H7 (cell line): ENCODE data around the gene ASMTL. TPM values are rescaled to one million over a fixed set of nuclear protein-coding genes. Genes with fewer than 3 reads are reported as not detected.

ENCODE experiments used
- DNase-seq: peaks from one replicate; pipeline ENCODE4 v3.0.0; 2012
- H3K27me3 ChIP-seq: 2 replicates; pipeline ENCODE4 v1.6.0; 2011; ENCODE audit warnings: mild to moderate bottlenecking, low read length; ENCODE audit not compliant: control insufficient read depth, insufficient read depth
- H3K36me3 ChIP-seq: replicated peaks from 2 replicates; pipeline ENCODE4 v1.5.1; 2011; ENCODE audit warnings: low read length; ENCODE audit not compliant: control insufficient read depth, insufficient read depth
- H3K4me3 ChIP-seq: 2 replicates; pipeline ENCODE4 v1.5.1; 2011; ENCODE audit warnings: low read depth, mild to moderate bottlenecking, control low read depth, low read length, moderate library complexity; ENCODE audit not compliant: insufficient read depth
- total RNA-seq: library from RNA; depleted of rRNA; stranded (reverse); fragments of >200 nt; shearing (Covaris generic); gene quantifications from 2 replicates; pipeline ENCODE4 v1.2.3, GENCODE V29; 2014

Gene ASMTL
- total RNA-seq, 1 experiment from 2014 or later: 36.5 TPM

DNA sequence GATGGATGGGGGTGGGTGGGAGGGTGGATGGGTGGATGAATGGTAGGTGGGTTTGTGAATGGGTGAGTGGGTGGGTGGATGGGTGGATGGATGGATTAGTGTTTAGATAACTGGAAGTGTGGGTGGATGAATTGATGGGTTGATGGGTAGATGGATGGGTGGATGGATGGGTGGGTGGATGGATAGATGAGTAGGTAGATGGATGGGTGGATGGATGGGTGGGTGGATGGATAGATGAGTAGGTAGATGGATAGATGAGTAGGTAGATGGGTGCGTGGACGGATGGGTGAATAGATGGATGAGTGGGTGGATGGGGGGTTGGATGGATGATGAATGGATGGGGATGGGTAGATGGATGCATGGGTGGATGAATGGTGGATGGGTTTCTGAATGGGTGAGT lies 20.3 kb upstream of the ASMTL start:
- H3K36me3 ChIP-seq: no peaks in the 10 kb centered on the region
- DNase-seq: no peak
- no peak overlapping the region for H3K4me3 ChIP-seq
- H3K27me3 ChIP-seq: no peaks in the 10 kb centered on the region; the same call in 1 of the 2 replicates

DNA sequence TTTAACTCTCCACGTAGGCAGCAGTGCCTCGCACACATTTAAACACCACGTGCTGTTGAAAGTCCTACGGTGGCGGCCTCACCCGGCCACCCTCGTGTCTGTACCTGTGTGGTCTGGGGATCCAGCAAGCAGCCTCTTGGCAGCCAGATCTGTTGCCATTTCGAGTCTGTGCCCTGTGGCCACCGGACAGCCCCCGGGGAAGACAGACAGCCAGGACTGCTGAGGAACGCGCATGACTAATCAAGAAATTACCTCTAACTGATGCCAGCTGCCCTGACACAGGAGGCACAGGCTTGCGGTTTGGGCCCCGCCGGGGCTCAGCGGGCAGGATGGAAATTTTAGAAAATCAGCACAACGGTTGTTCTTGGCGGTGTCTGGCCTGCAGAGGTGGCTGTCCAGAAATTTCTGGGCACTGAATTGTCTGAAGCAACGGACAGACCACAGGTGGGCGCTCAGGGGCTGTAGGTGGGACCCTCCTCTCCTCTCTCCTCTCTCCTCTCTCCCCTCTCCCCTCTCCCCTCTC lies 15.6 kb upstream of the ASMTL start:
- no peaks in the 10 kb centered on the region for H3K27me3 ChIP-seq
- no peaks in the 10 kb centered on the region for H3K36me3 ChIP-seq
- DNase-seq: no peak
- H3K4me3 ChIP-seq: no peak overlapping the region

DNA sequence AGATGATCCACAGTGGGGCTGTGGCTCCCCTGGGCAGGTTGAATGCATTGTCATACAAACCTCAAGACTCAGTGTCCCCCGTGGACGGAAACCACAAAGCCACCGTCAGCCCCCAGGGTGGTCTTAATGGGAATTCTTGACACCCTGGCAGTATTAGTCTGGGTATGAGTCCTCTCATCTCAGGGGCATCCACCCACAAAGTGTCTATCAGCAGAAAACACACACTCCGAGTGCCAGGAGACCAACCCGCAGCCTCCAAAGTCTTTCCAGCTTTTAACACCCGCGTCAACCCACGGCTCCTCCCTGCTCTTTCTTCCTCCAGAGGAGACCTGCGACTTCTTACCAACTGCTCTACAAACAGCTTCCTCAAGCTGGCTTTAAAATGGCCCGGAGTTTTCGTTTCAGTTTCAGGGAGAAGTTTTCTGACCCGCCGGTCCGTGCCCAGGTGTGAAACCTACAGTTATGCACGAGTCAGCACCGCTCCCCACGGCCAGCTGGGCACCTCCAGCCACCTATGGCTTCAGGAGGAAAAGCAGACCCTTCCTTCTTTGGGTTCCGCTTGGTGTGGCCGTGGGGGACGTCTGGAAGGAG lies 14.4 kb upstream of the ASMTL start:
- Histone ChIP-seq H3K4me3 (no peak overlapping the region), H3K27me3 (no peaks in the 10 kb centered on the region), H3K36me3 (no peaks in the 10 kb centered on the region)
- no peak for DNase-seq

DNA sequence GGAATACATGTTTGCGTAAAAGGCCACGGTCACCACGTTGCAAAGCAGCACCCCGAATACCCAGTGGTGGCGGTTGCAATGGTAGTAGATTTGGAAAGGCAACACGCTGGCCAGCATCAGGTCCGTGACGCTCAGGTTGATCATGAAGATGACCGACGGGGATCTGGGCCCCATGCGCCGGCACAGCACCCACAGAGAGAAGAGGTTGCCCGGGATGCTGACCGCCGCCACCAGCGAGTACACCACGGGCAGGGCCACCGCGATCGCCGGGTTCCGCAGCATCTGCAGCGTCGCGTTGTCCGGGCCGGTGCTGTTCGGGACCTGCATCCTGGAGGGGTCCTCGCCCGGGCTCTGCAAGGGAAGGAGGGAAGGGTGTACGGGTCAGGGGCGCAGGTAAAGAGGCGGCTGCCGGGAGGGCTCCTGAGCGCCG lies 13.5 kb upstream of the ASMTL start:
- H3K4me3 ChIP-seq: no peak overlapping the region
- no peaks in the 10 kb centered on the region for H3K27me3 ChIP-seq
- H3K36me3 ChIP-seq: no peaks in the 10 kb centered on the region
- no peak for DNase-seq

DNA sequence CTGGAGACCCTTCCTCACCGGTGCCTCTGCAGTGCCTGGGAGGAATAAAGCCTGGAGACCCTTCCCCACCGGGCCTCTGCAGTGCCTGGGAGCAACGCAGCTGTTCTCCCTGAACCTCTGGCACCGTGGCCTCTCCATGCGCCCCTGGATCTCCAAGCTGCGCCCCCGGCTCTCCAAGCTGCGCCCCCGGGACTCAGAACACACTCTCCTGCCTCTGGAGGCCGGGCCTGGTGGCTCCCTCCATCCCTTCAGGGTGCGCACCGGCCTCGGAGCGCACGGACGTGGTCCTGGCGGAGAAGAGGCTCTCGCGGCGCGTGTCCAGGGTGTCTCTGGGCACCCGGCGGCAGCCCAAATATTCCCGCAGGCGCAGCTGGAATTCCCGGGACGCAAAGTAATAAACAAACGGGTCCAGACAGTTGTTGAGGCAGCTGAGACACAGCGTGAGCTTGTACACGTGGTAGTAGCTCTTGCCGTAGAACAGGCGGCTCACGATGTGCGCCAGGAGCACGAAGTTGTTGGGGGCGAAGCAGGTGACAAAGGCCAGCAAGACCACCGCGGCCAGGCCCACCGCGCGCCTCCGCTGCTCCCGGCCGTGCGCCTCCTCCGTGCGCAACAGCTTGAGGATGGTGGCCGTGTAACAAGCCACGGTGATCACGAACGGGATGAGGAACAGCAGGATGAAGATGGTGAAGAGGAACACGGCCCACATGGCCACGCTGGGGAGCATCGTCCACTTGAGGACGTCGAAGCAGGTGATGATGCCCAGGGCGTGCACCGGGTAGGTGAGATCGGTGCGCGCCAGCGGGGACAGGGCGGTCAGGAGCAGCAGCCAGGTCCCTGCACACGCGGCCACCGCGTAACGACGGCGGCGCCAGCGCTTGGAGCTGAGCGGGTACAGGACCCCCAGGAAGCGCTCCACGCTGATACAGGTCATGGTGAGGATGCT lies 12.8 kb upstream of the ASMTL start:
- DNase-seq: no peak
- Histone ChIP-seq H3K4me3 (no peak overlapping the region), H3K27me3 (no peaks in the 10 kb centered on the region), H3K36me3 (no peaks in the 10 kb centered on the region)

DNA sequence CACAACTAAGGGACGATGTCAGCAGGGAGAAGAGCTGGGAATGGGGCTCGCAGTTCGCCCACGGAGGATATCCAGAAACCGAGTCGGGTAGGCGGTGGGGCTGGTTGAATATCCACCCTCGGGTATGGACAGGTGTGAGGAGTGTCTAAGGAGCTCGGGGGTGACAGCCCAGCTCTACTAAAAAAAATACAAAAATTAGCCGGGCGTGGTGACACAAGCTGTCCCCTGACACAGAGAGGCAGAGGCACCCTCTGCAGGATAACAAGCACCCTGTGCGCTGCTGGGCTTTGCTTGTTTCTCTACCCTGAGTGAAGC lies 12.2 kb upstream of the ASMTL start:
- DNase-seq: no peak
- Histone ChIP-seq H3K27me3 (no peaks in the 10 kb centered on the region), H3K4me3 (no peak overlapping the region), H3K36me3 (no peaks in the 10 kb centered on the region)

DNA sequence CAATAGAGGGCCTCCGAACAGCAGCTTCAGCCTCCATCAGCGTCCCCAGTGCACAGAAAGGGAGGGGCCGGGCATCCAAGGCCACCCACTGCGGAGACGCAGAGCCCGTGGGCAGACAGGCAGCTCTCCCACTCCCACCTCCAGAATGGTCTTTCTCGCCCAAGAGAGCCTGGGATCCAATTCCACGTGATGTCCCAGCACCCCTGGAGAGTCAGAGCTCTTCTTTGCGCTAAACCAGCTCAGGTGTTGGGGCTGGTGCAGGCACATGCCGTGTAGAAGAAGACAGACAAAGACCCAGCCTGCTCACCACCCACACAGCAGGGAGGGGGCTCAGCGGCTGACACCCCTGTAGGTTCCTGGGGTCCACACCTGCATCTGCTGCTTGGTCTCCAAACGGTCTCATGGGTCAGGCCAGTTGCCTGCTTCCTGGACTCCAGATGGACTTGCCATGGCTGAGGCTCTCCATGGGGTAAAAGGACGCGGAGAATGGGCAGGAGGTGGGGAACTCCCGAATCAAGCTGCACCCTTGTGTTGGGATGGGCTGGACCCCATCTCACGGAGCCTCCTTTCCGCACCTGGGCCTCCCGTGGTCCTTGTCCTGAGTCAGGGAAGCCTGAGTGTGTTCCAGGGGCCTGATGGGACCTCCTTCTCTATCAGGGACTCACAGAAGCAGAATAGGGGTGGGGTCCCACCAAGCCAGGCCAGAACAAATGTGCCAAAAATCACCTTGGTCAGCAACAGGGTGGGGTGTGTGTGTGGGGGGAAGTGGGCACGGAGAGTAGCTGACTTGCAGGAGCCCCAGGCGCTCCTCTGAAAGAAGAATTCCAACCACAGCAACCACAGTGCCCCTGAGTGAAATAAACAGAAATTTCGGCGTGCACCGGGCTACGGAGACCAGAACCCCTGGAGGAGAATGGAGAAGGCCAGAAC lies 11.6 kb upstream of the ASMTL start:
- Histone ChIP-seq H3K36me3 (no peaks in the 10 kb centered on the region), H3K4me3 (no peak overlapping the region), H3K27me3 (no peaks in the 10 kb centered on the region)
- DNase-seq: no peak

DNA sequence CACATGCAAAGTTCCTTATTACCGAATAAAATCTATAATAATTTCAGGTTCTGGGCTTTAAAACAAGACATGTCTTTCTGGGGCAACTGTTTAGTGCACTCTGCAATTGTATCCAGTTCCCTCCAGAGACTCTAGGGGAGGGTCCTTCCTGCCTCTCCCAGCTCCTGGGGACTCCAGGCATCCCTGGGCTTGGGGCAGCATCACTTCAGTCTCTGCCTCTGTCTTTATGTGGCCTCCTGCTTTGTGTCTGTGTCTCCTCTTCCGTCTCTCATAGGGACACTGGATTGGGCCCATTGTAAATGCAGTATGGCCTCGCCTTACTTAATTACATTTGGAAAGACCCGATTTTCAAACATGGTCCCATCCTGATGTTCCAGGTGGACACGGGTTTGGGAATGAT lies 10.9 kb upstream of the ASMTL start:
- Histone ChIP-seq H3K27me3 (no peaks in the 10 kb centered on the region), H3K36me3 (no peaks in the 10 kb centered on the region), H3K4me3 (no peak overlapping the region)
- no peak for DNase-seq

DNA sequence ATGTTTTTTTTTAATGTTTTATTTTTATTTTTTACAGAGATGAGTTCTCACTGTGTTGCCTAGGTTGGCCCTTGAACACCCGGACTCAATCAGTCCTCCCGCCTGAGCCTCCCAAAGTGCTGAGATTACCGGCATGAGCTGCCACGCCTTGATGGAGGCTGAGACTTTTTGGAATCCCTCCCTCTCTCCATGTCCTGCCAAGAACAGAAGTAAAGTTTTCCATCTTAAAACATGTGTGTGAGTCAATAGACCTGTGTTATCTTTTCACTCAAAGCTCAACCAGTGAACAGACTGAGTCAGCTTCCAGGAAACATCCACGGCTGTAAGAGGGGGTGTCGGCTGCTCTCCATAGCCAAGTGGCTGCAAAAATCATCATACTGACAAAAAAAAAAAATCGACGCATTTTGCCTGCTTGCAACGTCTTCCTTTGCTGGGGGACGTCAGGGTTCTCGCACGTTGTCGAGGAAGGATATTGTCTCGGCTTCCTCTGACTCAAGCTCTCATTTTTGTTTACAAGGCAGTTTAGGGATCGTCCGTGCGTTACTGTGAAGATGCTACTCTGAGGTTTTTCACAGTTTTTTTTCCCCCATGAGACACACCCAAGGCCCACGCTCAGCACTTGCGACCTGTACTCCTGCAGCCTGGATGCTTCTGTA lies 10.0 kb upstream of the ASMTL start:
- no peaks in the 10 kb centered on the region for H3K36me3 ChIP-seq
- H3K27me3 ChIP-seq: no peaks in the 10 kb centered on the region
- H3K4me3 ChIP-seq: no peak overlapping the region
- DNase-seq: no peak

DNA sequence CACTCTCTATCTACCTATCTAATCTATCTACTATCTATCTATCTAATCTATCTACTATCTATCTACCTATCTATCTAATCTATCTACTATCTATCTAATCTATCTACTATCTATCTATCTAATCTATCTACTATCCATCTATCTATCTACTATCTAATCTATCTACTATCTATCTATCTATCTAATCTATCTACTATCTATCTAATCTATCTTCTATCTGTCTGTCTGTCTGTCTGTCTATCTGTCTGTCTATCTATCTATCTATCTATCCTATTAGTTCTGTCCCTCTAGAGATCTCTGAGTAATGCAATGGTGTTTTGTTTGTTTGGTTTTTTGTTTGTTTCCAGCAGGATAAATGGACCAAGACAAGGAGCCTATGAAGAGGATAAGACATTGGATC lies 9.4 kb upstream of the ASMTL start:
- no peak overlapping the region for H3K4me3 ChIP-seq
- no peak for DNase-seq
- H3K36me3 ChIP-seq: no peaks in the 10 kb centered on the region
- no peaks in the 10 kb centered on the region for H3K27me3 ChIP-seq

DNA sequence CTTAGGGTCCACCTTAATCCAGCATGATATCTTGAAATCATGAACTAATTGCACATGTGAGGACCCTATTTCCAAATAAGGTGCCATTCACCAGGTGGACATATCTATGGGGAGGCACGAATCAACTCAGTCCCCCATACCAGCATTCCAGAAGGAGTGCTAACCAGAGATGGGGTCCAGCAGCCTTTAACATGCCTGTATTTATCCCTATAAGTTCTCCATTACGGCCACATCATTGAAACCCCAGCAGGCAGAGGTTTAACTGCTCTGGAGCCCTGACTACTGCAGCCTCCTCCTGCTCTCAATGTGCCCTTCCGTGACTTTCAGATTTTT lies 3.2 kb upstream of the ASMTL start:
- no peak for DNase-seq
- no peak overlapping the region for H3K4me3 ChIP-seq
- H3K36me3 ChIP-seq: no peaks in the 10 kb centered on the region
- no peaks in the 10 kb centered on the region for H3K27me3 ChIP-seq

DNA sequence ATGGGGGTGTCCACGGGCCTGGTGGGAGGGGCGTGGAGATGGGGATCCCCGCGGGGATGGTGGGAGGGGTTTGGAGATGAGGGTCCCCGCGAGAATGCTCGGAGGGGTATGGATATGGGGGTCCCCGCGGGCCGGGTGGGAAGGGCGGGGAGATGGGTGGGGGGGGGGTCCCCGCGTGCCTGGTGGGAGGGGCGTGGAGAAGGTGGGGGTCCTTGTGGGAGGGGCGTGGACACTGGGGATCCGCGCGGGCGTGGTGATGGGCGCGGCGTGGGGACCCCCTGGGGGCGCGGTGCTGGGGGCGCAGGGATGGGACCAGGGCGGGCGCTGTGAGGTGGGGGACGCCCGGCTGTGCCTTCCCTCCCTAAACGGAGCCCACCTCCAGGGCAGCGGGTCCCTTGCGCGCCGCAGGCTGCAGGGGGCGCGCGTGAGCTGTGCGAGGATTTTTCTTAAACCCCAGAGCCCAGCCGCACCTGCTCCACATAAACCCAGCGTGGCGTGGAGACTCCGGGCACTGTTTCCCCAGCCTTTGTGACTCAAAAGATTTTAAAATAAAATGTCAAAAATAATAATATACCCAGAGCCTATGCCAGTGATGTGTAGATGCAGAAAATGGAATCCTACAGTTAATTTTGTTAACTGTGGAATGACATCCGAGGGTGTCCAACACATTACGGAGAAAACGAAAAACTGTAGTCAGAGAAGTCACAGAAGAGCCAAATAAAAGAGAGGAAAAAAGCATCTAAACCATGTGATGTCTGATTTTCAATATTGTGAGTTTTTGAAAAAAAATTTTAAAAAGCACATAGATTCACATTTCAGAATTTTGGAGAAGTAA lies 1.5 kb upstream of the ASMTL start:
- Histone ChIP-seq H3K36me3 (no peaks in the 10 kb centered on the region), H3K4me3 (peak overlapping the region; percentile 16; the same call in 1 of the 2 replicates), H3K27me3 (no peaks in the 10 kb centered on the region)
- DNase-seq: peak; percentile 96

DNA sequence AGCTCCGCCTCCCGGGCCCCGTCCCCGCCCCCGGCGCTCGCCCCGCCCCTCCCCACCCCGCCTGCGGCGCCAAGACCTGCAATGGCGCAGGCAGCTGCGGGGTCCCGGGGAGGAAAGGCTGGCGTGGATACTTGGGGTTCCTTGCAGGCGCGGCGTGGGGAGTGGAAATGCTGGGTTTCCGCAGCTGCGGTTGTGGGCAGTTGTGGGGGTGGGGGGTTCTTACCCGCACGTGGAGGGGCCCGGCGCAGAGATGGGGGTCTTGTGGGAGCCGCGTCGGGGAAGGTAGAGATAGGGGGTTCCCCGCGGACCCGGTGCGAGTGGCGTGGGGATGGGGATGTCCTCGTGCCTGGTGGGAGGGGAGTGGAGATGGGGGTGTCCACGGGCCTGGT lies 680 bp upstream of the ASMTL start:
- peaks cover 3% of the 10 kb centered on the region for H3K36me3 ChIP-seq
- no peak for DNase-seq
- H3K27me3 ChIP-seq: no peaks in the 10 kb centered on the region
- H3K4me3 ChIP-seq: peak overlapping the region; percentile 51
